ENCODE results near the gene CCDC190.
"Not testable (repeated sequence)": the region's sequence is repeated elsewhere in the genome, so short reads cannot be mapped to it uniquely, and the experiment has no call there.

GRCh38 chr1:162880617-162881016 lies 19.6 kb upstream of the CCDC190 start:
- TF ChIP-seq SOX6 (IDR thresholded peaks at IDR 0.05); POLR2A (conservative IDR thresholded peaks at IDR 0.05); KDM4B (IDR thresholded peaks at IDR 0.05; ENCODE audit: borderline replicate concordance in 2 of 2, low read depth in 1 of 2); ZHX1 (conservative IDR thresholded peaks at IDR 0.05; ENCODE audit: low read length); ZNF324 (CRISPR knock-in tag; IDR thresholded peaks at IDR 0.05); ZC3H8 (IDR thresholded peaks at IDR 0.05): not testable (repeated sequence)

Data from K562 (cell line).